Smooth muscle cell of the umbilical artery (primary cell): ENCODE data around the gene TTC19. TPM values are rescaled to one million over a fixed set of nuclear protein-coding genes. Genes with fewer than 3 reads are reported as not detected.

Source experiments
- total RNA-seq: library from RNA; depleted of rRNA; stranded (reverse); fragments of >200 nt; gene quantifications from 2 replicates; pipeline ENCODE4 v1.2.3, GENCODE V29; 2014

The TTC19 gene, protein sequence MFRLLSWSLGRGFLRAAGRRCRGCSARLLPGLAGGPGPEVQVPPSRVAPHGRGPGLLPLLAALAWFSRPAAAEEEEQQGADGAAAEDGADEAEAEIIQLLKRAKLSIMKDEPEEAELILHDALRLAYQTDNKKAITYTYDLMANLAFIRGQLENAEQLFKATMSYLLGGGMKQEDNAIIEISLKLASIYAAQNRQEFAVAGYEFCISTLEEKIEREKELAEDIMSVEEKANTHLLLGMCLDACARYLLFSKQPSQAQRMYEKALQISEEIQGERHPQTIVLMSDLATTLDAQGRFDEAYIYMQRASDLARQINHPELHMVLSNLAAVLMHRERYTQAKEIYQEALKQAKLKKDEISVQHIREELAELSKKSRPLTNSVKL
- total RNA-seq = 24.6 and 41.3 TPM in 2 replicates

DNA sequence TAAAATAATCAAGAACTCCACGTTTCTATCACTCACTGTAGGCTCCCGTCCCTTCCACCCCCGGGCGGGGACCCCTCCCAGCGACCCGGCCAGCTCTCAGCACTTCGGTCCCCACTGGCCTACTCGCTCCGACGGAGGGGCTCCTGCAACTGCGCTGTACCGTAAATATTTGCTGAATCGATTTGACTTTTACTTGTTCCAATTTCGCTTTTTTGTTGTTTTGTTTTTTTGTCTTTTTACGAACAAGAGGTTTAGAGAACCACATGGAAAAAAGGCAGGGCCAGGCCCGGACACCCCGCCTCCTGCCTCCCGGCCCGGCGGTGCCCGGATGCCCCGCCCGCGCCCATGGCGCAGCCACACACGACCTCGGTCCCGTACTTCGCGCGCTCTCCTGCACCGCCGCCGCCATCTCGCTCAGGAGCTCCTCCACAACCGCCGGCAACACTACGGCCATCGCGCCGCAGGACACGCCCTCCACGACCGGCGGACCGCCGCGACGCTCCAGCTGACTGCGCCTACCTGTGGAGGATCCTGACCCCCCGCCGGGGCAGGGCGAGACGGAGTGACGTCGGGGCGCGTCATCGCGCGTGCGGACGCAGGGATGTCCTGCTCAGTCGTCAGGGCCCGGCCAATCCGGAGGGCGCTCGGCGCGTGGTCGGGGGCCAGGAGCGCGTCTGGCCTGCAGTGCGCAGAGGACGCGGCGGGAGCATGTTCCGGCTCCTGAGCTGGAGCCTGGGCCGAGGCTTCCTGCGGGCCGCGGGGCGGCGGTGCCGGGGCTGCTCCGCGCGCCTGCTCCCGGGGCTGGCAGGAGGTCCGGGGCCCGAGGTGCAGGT lies at the start of gene TTC19, which contains the start of gene ZSWIM7:
TSS of gene TTC19 (plus strand) at position 684 of the 833 bp plus-strand sequence. CDS start at position 709, 25 bp downstream.
TSS of gene ZSWIM7 (minus strand) at position 564 of the 833 bp plus-strand sequence. CDS start at position 454, 110 bp downstream.

Other genes with a start within 250 kb of the TTC19 start
- gene ADORA2B, start 54.7 kb upstream of the TTC19 start, total RNA-seq = 14.2 and 18.4 TPM in 2 replicates
- 8.3 and 14.6 TPM in 2 replicates for gene ZSWIM7, start 120 bp upstream of the TTC19 start, total RNA-seq
- gene NCOR1, start 215.7 kb downstream of the TTC19 start, total RNA-seq = 58.8 and 110 TPM in 2 replicates
- gene PIGL, start 217.4 kb downstream of the TTC19 start, total RNA-seq = 17.5 and 21.4 TPM in 2 replicates